ENCODE measurements around the gene SMU1.

SMU1 gene

GRCh38 chr9:33102551-33103210 is 26.2 kb upstream of the SMU1 start:
- no peaks in the 10 kb centered on the region for H3K36me3 ChIP-seq (ENCODE audit: insufficient read depth, low read length)
- no peak overlapping the region for H3K9ac ChIP-seq (ENCODE audit: low read depth, low read length, poor library complexity, severe bottlenecking)
- no peaks in the 10 kb centered on the region for H3K9me2 ChIP-seq (replicated peaks; ENCODE audit: low read depth, low read length)
- H3K79me2 ChIP-seq (ENCODE audit: insufficient read depth, low read length): no peaks in the 10 kb centered on the region
- H3K4me2 ChIP-seq (ENCODE audit: low read depth, low read length, poor library complexity, severe bottlenecking): no peak overlapping the region
- H3K4me3 ChIP-seq (ENCODE audit: low read length, poor library complexity, severe bottlenecking): no peak overlapping the region
- no peak overlapping the region for H2AFZ ChIP-seq (ENCODE audit: low read length)
- no peaks in the 10 kb centered on the region for H4K20me1 ChIP-seq (ENCODE audit: insufficient read depth, low read length, poor library complexity, severe bottlenecking)
- no peaks in the 10 kb centered on the region for H3K9me3 ChIP-seq (ENCODE audit: insufficient read depth, low read depth, low read length)
- no peaks in the 10 kb centered on the region for H3K27me3 ChIP-seq (ENCODE audit: insufficient read depth, low read length, poor library complexity, severe bottlenecking)
- H3K4me1 ChIP-seq (ENCODE audit: insufficient read depth, low read length, poor library complexity, severe bottlenecking): no peaks in the 10 kb centered on the region
- TF ChIP-seq CTCF (conservative IDR thresholded peaks at IDR 0.05; ENCODE audit: low read length): no peak
- no peak for TF ChIP-seq EZH2phosphoT487 (IDR thresholded peaks at IDR 0.05; ENCODE audit: borderline replicate concordance)
- H3F3A ChIP-seq (ENCODE audit: low read depth): no peaks in the 10 kb centered on the region

DNA sequence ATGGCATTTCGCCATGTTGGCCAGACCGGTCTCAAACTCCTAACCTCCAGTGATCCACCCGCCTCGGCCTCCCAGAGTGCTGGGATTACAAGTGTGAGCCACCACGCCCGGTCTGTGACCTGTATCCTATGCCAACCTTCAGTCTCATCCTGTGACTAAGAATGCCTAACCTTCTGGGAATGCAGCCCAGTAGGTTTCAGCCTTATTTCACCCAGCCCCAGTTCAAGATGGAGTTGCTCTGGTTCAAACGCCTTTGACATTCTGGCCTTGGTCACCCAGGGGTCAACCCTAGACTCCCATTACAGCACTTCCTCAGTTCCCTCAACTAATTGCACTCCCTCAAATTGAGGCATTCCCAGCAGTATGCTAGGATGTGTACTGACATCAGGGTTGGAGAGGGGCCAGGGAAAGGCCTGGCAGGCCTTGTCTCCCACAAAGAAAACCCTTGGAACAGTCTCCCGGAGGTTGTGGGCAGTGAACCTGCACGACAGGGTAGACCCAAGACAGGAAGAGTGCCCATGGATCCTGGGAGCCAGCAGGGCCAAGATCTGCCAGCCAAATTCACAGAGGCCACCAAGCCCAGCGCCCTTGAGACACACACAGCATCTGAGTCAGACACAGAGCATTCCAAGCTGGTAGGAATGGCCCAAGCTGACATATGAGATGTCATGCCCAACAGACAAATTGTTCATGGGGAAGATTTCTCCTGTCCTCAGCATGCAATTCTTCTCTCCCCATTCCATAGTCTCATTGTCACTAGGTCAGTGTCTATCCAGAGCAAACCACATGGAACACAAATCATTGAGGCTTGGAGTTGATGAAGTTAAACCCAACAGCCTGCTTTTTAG is 24.9 kb upstream of the SMU1 start:
- Histone ChIP-seq H2AFZ (ENCODE audit: low read length) (no peak overlapping the region), H3K9ac (ENCODE audit: low read depth, low read length, poor library complexity, severe bottlenecking) (no peak overlapping the region), H3K4me3 (ENCODE audit: low read length, poor library complexity, severe bottlenecking) (no peak overlapping the region), H3F3A (ENCODE audit: low read depth) (no peaks in the 10 kb centered on the region), H3K9me3 (ENCODE audit: insufficient read depth, low read depth, low read length) (no peaks in the 10 kb centered on the region), H3K27me3 (ENCODE audit: insufficient read depth, low read length, poor library complexity, severe bottlenecking) (no peaks in the 10 kb centered on the region), H4K20me1 (ENCODE audit: insufficient read depth, low read length, poor library complexity, severe bottlenecking) (no peaks in the 10 kb centered on the region), H3K36me3 (ENCODE audit: insufficient read depth, low read length) (no peaks in the 10 kb centered on the region), H3K79me2 (ENCODE audit: insufficient read depth, low read length) (no peaks in the 10 kb centered on the region), H3K9me2 (replicated peaks; ENCODE audit: low read depth, low read length) (no peaks in the 10 kb centered on the region), H3K4me1 (ENCODE audit: insufficient read depth, low read length, poor library complexity, severe bottlenecking) (no peaks in the 10 kb centered on the region), H3K4me2 (ENCODE audit: low read depth, low read length, poor library complexity, severe bottlenecking) (no peak overlapping the region)
- TF ChIP-seq CTCF (conservative IDR thresholded peaks at IDR 0.05; ENCODE audit: low read length): no peak
- no peak for TF ChIP-seq EZH2phosphoT487 (IDR thresholded peaks at IDR 0.05; ENCODE audit: borderline replicate concordance)

GRCh38 chr9:33099754-33100153 is 23.3 kb upstream of the SMU1 start:
- no peaks in the 10 kb centered on the region for H3K9me3 ChIP-seq (ENCODE audit: insufficient read depth, low read depth, low read length)
- H4K20me1 ChIP-seq (ENCODE audit: insufficient read depth, low read length, poor library complexity, severe bottlenecking): no peaks in the 10 kb centered on the region
- H3K27me3 ChIP-seq (ENCODE audit: insufficient read depth, low read length, poor library complexity, severe bottlenecking): no peaks in the 10 kb centered on the region
- no peak overlapping the region for H3K9ac ChIP-seq (ENCODE audit: low read depth, low read length, poor library complexity, severe bottlenecking)
- H3K36me3 ChIP-seq (ENCODE audit: insufficient read depth, low read length): no peaks in the 10 kb centered on the region
- no peak overlapping the region for H3K4me3 ChIP-seq (ENCODE audit: low read length, poor library complexity, severe bottlenecking)
- no peaks in the 10 kb centered on the region for H3K9me2 ChIP-seq (replicated peaks; ENCODE audit: low read depth, low read length)
- no peak overlapping the region for H2AFZ ChIP-seq (ENCODE audit: low read length)
- TF ChIP-seq CTCF (conservative IDR thresholded peaks at IDR 0.05; ENCODE audit: low read length) (no peak), EZH2phosphoT487 (IDR thresholded peaks at IDR 0.05; ENCODE audit: borderline replicate concordance) (no peak)
- no peaks in the 10 kb centered on the region for H3K4me1 ChIP-seq (ENCODE audit: insufficient read depth, low read length, poor library complexity, severe bottlenecking)
- no peak overlapping the region for H3K4me2 ChIP-seq (ENCODE audit: low read depth, low read length, poor library complexity, severe bottlenecking)
- no peaks in the 10 kb centered on the region for H3F3A ChIP-seq (ENCODE audit: low read depth)
- H3K79me2 ChIP-seq (ENCODE audit: insufficient read depth, low read length): no peaks in the 10 kb centered on the region
